ENCODE data around the gene CLDN8. TPM values are rescaled to one million over a fixed set of nuclear protein-coding genes. Genes with fewer than 3 reads are reported as not detected.

CLDN8 gene
- total RNA-seq, 1 experiment from 2014 or later = 0.45 TPM

DNA sequence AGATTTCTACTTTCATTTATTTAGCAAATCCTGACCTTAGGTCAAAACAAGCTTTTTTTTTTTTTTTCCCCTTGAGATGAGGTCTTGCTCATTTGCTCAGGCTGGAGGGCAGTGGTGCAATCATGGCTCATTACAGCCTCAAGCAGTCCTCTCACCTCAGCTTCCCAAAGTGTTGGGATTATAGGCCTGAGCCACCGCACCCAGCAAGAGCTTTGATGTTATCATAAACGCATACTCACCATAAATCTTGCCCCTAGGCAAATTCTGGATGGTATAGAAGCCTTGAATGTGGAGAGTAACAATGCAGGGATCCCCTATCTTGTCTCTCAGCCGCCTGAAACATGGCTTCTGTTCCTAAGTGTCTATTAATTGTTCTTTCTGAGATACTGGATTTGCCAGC, 24.8 kb upstream of the CLDN8 start:
- no peaks in the 10 kb centered on the region for H3K36me3 Mint-ChIP-seq (ENCODE audit: insufficient read depth, unreplicated experiment)
- H3K27ac Mint-ChIP-seq (ENCODE audit: unreplicated experiment) = no peak overlapping the region
- no peaks in the 10 kb centered on the region for H3K4me1 Mint-ChIP-seq (ENCODE audit: low read depth, unreplicated experiment)
- TF ChIP-seq, protein P1, sequence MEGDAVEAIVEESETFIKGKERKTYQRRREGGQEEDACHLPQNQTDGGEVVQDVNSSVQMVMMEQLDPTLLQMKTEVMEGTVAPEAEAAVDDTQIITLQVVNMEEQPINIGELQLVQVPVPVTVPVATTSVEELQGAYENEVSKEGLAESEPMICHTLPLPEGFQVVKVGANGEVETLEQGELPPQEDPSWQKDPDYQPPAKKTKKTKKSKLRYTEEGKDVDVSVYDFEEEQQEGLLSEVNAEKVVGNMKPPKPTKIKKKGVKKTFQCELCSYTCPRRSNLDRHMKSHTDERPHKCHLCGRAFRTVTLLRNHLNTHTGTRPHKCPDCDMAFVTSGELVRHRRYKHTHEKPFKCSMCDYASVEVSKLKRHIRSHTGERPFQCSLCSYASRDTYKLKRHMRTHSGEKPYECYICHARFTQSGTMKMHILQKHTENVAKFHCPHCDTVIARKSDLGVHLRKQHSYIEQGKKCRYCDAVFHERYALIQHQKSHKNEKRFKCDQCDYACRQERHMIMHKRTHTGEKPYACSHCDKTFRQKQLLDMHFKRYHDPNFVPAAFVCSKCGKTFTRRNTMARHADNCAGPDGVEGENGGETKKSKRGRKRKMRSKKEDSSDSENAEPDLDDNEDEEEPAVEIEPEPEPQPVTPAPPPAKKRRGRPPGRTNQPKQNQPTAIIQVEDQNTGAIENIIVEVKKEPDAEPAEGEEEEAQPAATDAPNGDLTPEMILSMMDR (IDR thresholded peaks at IDR 0.05; ENCODE audit: unreplicated experiment) = no peak
- no TSS peak for BruUV-seq (replicated peaks)
- H3K4me3 Mint-ChIP-seq (ENCODE audit: low read depth, unreplicated experiment) = no peak overlapping the region
- H3K9me3 Mint-ChIP-seq (ENCODE audit: low read depth, unreplicated experiment) = no peaks in the 10 kb centered on the region
- CTCF ChIA-PET = no interaction called here
- no peaks in the 10 kb centered on the region for H3K27me3 Mint-ChIP-seq (ENCODE audit: unreplicated experiment)
- intact Hi-C loops (cut with micrococcal nuclease; ENCODE audit: unreplicated experiment) = no loop called here
- no peak for DNase-seq

DNA sequence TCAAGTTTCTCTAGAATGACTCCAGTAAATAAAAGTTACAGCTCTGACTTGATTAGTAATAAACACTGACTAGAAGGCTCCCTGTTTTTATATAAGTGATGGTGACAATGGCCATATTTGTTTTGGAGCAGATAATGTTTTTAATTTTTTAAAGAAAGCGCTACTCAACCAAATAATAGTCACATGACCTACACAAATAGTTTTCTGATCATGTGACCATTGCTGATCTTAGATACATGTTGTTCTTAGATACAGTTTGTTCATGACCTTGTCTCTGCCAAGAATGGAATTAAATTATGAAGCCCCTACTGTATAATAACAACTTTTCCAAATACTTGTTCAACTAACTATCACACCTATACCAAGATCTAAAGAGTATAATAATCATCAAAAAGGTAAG, 22.3 kb upstream of the CLDN8 start:
- H3K4me3 Mint-ChIP-seq (ENCODE audit: low read depth, unreplicated experiment) = no peak overlapping the region
- TF ChIP-seq, protein P1 (IDR thresholded peaks at IDR 0.05; ENCODE audit: unreplicated experiment) = no peak
- no TSS peak for BruUV-seq (replicated peaks)
- H3K27ac Mint-ChIP-seq (ENCODE audit: unreplicated experiment) = no peak overlapping the region
- H3K9me3 Mint-ChIP-seq (ENCODE audit: low read depth, unreplicated experiment) = no peaks in the 10 kb centered on the region
- intact Hi-C loops (cut with micrococcal nuclease; ENCODE audit: unreplicated experiment) = no loop called here
- H3K27me3 Mint-ChIP-seq (ENCODE audit: unreplicated experiment) = no peaks in the 10 kb centered on the region
- CTCF ChIA-PET = no interaction called here
- H3K4me1 Mint-ChIP-seq (ENCODE audit: low read depth, unreplicated experiment) = peaks cover 9% of the 10 kb centered on the region
- H3K36me3 Mint-ChIP-seq (ENCODE audit: insufficient read depth, unreplicated experiment) = no peaks in the 10 kb centered on the region
- no peak for DNase-seq

GRCh38 chr21:30234643-30235042, 18.7 kb upstream of the CLDN8 start:
- Mint-ChIP-seq H3K36me3 (ENCODE audit: insufficient read depth, unreplicated experiment) (no peaks in the 10 kb centered on the region), H3K27me3 (ENCODE audit: unreplicated experiment) (no peaks in the 10 kb centered on the region), H3K4me3 (ENCODE audit: low read depth, unreplicated experiment) (no peak overlapping the region), H3K27ac (ENCODE audit: unreplicated experiment) (no peak overlapping the region), H3K4me1 (ENCODE audit: low read depth, unreplicated experiment) (peaks cover 9% of the 10 kb centered on the region), H3K9me3 (ENCODE audit: low read depth, unreplicated experiment) (no peaks in the 10 kb centered on the region)
- no peak for DNase-seq
- CTCF ChIA-PET = interaction anchor here (0.7 to 1.0 kb wide), 3 partner anchors 13 to 996 kb away, joined by 3 to 4 read pairs (median 3); no protein-coding TSS in a partner anchor
- no TSS peak for BruUV-seq (replicated peaks)
- TF ChIP-seq, protein P1 (IDR thresholded peaks at IDR 0.05; ENCODE audit: unreplicated experiment) = no peak
- intact Hi-C loops (cut with micrococcal nuclease; ENCODE audit: unreplicated experiment) = no loop called here

DNA sequence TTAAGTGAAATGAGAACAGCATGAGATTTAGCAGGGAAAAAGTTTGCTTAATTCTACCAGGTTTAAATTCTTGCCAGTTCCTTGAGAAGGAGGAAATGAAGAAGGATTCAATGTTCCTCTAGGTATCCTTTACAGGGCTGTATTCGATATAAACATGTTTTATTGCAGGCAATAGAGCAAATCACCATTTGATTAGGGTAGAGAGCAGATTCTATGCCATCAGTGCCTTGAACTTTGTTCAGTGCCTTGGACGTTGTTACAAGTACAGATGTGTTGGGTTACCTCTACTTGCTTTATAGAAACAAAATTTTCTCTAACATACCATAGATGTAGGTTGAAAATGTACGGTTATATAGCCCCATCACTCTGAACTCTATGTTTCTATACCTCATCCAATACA, 18.2 kb upstream of the CLDN8 start:
- intact Hi-C loops (cut with micrococcal nuclease; ENCODE audit: unreplicated experiment) = no loop called here
- H3K4me1 Mint-ChIP-seq (ENCODE audit: low read depth, unreplicated experiment) = peaks cover 9% of the 10 kb centered on the region
- H3K27ac Mint-ChIP-seq (ENCODE audit: unreplicated experiment) = peak overlapping the region; percentile 68
- CTCF ChIA-PET = interaction anchor here (1.0 kb wide), 1 partner anchor 31 kb away, joined by 3 read pairs; no protein-coding TSS in a partner anchor
- H3K27me3 Mint-ChIP-seq (ENCODE audit: unreplicated experiment) = no peaks in the 10 kb centered on the region
- no peak for DNase-seq
- BruUV-seq (replicated peaks) = no TSS peak
- no peaks in the 10 kb centered on the region for H3K36me3 Mint-ChIP-seq (ENCODE audit: insufficient read depth, unreplicated experiment)
- TF ChIP-seq, protein P1 (IDR thresholded peaks at IDR 0.05; ENCODE audit: unreplicated experiment) = no peak
- H3K9me3 Mint-ChIP-seq (ENCODE audit: low read depth, unreplicated experiment) = no peaks in the 10 kb centered on the region
- H3K4me3 Mint-ChIP-seq (ENCODE audit: low read depth, unreplicated experiment) = no peak overlapping the region

Data from Calu3 (cell line).